Measurements from ENCODE around the gene POFUT1.

GRCh38 chr20:32224463-32224862 is 16.8 kb downstream of the POFUT1 start:
- TF ChIP-seq CTCF (conservative IDR thresholded peaks at IDR 0.05) (no peak), ZFX (IDR thresholded peaks at IDR 0.05) (no peak)
